ENCODE data around the gene ATG4D. TPM values are rescaled to one million over a fixed set of nuclear protein-coding genes. Genes with fewer than 3 reads are reported as not detected.
"Not testable (repeated sequence)": the region's sequence is repeated elsewhere in the genome, so short reads cannot be mapped to it uniquely, and the experiment has no call there.

The ATG4D gene
- polyA plus RNA-seq, 1 experiment: 13.0 TPM

DNA sequence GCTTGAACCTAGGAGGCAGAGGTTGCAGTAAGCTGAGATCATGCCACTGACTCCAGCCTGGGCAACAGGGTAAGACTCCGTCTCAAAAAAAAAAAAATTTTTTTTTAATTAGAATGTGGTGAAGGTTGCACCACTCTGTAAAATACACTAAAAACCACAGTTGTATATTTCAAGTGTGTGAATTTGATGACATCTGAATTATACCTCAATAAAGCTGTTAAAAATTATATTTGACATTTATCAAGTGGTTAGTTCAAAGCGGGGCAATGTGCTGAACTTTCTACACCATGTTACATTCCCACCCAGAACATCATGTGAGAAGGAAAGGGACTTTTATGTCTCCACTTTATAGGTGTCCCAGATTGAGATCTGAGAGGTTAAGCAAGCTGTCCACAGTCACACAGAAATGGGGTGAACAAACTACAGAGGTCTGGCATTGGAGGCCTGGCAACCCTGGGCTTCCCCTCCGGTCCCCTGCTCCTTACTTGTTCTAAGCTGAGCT lies 20.5 kb upstream of the ATG4D start:
- no peaks in the 10 kb centered on the region for H3K36me3 ChIP-seq (ENCODE audit: control insufficient read depth, insufficient read depth, low read length)
- peaks cover 9% of the 10 kb centered on the region for H3K27me3 ChIP-seq (ENCODE audit: control insufficient read depth, insufficient read depth, low read length)
- H3K4me3 ChIP-seq (ENCODE audit: low read depth, low read length): no peak overlapping the region
- TF ChIP-seq, protein P1, sequence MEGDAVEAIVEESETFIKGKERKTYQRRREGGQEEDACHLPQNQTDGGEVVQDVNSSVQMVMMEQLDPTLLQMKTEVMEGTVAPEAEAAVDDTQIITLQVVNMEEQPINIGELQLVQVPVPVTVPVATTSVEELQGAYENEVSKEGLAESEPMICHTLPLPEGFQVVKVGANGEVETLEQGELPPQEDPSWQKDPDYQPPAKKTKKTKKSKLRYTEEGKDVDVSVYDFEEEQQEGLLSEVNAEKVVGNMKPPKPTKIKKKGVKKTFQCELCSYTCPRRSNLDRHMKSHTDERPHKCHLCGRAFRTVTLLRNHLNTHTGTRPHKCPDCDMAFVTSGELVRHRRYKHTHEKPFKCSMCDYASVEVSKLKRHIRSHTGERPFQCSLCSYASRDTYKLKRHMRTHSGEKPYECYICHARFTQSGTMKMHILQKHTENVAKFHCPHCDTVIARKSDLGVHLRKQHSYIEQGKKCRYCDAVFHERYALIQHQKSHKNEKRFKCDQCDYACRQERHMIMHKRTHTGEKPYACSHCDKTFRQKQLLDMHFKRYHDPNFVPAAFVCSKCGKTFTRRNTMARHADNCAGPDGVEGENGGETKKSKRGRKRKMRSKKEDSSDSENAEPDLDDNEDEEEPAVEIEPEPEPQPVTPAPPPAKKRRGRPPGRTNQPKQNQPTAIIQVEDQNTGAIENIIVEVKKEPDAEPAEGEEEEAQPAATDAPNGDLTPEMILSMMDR (IDR thresholded peaks at IDR 0.05; ENCODE audit: insufficient read depth, low read depth, low read length): no peak
- CTCF ChIA-PET: interaction anchor here (1.3 to 1.5 kb wide), 3 partner anchors 12 to 58 kb away, joined by 3 to 4 read pairs (median 4); no protein-coding TSS in a partner anchor
- POLR2A ChIA-PET: no interaction called here
- DNase-seq (ENCODE audit: low read depth): no peak

DNA sequence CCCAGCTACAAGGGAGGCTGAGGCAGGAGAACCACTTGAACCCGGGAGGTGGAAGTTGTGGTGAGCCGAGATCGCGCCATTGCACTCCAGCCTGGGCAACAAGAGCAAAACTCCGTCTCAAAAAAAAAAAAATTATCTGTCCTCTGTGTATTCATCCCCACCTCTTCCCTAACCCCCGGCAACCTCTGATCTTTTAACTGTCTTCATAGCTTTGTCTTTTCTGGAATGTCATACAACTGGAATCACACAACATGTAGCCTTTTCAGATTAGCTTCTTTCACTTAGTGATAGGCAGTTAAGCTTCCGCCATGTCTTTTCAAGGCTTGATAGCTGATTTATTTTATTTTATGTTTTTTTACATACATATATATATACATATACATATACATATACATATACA lies 18.1 kb upstream of the ATG4D start:
- Histone ChIP-seq H3K4me3 (ENCODE audit: low read depth, low read length) (no peak overlapping the region), H3K27me3 (ENCODE audit: control insufficient read depth, insufficient read depth, low read length) (peaks cover 4% of the 10 kb centered on the region), H3K36me3 (ENCODE audit: control insufficient read depth, insufficient read depth, low read length) (no peaks in the 10 kb centered on the region)
- TF ChIP-seq, protein P1 (IDR thresholded peaks at IDR 0.05; ENCODE audit: insufficient read depth, low read depth, low read length): no peak
- CTCF ChIA-PET: interaction anchor here (0.7 to 2.4 kb wide), 4 partner anchors 16 to 59 kb away, joined by 4 to 6 read pairs (median 4); partner anchors contain the start of gene KRI1
- DNase-seq (ENCODE audit: low read depth): no peak
- POLR2A ChIA-PET: no interaction called here

DNA sequence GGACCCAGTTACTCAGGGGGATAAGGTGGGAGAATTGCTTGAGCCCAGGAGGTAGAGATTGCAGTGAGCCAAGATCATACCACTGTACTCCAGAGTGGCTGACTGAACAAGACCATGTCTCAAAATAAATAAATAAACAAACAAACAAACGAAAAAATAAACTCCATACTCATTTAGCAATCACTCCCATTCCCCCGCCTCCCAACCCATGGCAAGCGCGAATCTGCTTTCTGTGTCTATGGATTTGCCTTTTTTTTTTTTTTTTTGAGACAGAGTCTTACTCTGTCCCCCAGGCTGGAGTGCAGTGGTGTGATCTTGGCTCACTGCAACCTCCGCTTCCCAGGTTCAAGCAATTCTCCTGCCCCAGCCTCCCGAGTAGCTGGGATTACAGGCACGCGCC lies 16.8 kb upstream of the ATG4D start:
- CTCF ChIA-PET: interaction anchor here (2.4 kb wide), 1 partner anchor 17 kb away, joined by 6 read pairs; no protein-coding TSS in a partner anchor
- POLR2A ChIA-PET; H3K4me3 ChIP-seq (ENCODE audit: low read depth, low read length); H3K36me3 ChIP-seq (ENCODE audit: control insufficient read depth, insufficient read depth, low read length); H3K27me3 ChIP-seq (ENCODE audit: control insufficient read depth, insufficient read depth, low read length); DNase-seq (ENCODE audit: low read depth): not testable (repeated sequence)

DNA sequence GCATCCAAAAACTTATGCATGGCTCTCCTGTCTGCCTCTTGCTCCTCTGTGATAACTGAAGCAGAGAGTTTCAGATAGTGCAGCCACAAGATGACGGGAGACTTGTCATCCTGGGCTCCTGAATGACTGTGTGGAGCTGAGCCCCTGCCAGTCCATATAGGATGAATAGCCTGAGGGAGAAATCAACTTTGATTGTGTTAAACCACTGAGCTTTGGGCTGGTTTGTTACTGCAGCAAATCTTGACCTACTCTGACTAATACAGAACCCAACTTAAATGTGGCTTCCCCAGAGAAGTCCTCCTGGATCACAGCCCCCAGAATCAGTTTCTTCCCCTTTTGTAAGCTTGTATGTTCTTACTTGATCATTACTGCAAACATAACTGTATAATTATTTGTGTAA lies 11.2 kb upstream of the ATG4D start:
- Histone ChIP-seq H3K27me3 (ENCODE audit: control insufficient read depth, insufficient read depth, low read length) (no peaks in the 10 kb centered on the region; the same call in 1 of the 2 replicates), H3K4me3 (ENCODE audit: low read depth, low read length) (no peak overlapping the region), H3K36me3 (ENCODE audit: control insufficient read depth, insufficient read depth, low read length) (no peaks in the 10 kb centered on the region)
- ChIA-PET CTCF (interaction anchor here (0.8 to 1.2 kb wide), 2 partner anchors 9 to 26 kb away, joined by 3 read pairs; no protein-coding TSS in a partner anchor), POLR2A (no interaction called here)
- no peak for DNase-seq (ENCODE audit: low read depth)
- TF ChIP-seq, protein P1 (IDR thresholded peaks at IDR 0.05; ENCODE audit: insufficient read depth, low read depth, low read length): no peak

DNA sequence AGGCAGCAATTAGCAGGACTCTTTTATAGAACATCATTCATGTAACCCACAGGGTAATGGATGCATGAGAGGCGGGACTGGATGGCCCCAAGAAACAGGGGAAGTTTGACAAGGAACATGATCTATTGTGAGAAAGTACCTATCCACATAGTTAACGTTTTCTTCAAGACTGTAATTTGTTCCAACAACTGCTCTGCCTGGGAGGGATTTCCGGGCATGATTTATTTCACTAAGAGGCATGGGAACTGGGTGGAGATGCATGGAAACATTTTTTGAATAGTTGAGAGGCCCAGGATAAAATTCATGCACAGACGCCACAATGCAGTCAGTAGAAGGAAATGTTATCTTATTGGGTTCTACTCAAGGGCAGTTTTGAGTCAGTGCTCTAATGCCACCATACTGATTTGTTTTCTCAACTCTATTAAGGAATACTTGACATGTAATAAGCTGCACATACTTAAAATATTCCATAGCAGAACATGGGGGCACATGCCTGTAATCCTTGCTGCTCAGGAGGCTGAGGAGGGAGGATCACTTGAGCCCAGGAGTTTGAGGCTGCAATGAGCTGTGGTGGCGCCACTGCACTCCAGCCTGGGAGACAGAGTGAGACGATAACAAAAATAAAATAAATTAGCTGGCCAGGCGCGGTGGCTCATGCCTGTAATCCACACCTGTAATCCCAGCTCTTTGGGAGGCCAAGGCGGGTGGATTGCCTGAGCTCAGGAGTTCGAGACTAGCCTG lies 9.9 kb upstream of the ATG4D start:
- POLR2A ChIA-PET: no interaction called here
- TF ChIP-seq, protein P1 (IDR thresholded peaks at IDR 0.05; ENCODE audit: insufficient read depth, low read depth, low read length): no peak
- Histone ChIP-seq H3K27me3 (ENCODE audit: control insufficient read depth, insufficient read depth, low read length) (peaks cover 2% of the 10 kb centered on the region), H3K36me3 (ENCODE audit: control insufficient read depth, insufficient read depth, low read length) (no peaks in the 10 kb centered on the region), H3K4me3 (ENCODE audit: low read depth, low read length) (no peak overlapping the region)
- DNase-seq (ENCODE audit: low read depth): peak; percentile 96
- CTCF ChIA-PET: interaction anchor here (0.7 to 1.5 kb wide), 2 partner anchors 8 to 25 kb away, joined by 3 to 7 read pairs; no protein-coding TSS in a partner anchor

Data from BJ (cell line).